Ovary (tissue), 9 donors: ENCODE measurements around the gene TNS1. TPM values are rescaled to one million over a fixed set of nuclear protein-coding genes. Genes with fewer than 3 reads are reported as not detected.

Experiments
- DNase-seq, 5 donors: peaks; one replicate each; pipeline ENCODE4 v3.0.0-alpha.2; 2019 to 2020
- H3K27ac ChIP-seq, 2 donors: fragments of 200-600 bp; one replicate each; pipeline versions ENCODE4 v1.5.1 to v1.8.0; 2019 to 2022
- H3K27me3 ChIP-seq: fragments of 200-600 bp; one replicate; pipeline ENCODE4 v1.8.0; 2022
- H3K36me3 ChIP-seq: fragments of 200-600 bp; sonication (generic); one replicate; pipeline ENCODE4 v1.5.1; 2019
- H3K4me1 ChIP-seq: one replicate; pipeline ENCODE4 v1.8.1; 2013; ENCODE audit warnings: mild to moderate bottlenecking, moderate library complexity; ENCODE audit not compliant: insufficient read depth
- H3K4me3 ChIP-seq: fragments of 200-600 bp; sonication (generic); one replicate; pipeline ENCODE4 v1.5.1; 2017
- H3K9me3 ChIP-seq, 2 donors: fragments of 200-600 bp in 1 of 2; sonication (generic) in 1 of 2; one replicate each; pipeline versions ENCODE4 v1.5.1 to v1.8.1; 2013 to 2019; ENCODE audit warnings: mild to moderate bottlenecking in 1 of 2, moderate library complexity in 1 of 2
- CTCF ChIP-seq, 3 donors: fragments of 450-650 bp in 2 of 3; fragments of 200-600 bp in 1 of 3; IDR thresholded peaks; one replicate each; pipeline versions ENCODE4 v1.5.1 to v1.8.0; 2016 to 2022; ENCODE audit warnings: antibody characterized with exemption in 3 of 3, mild to moderate bottlenecking in 1 of 3
- EP300 ChIP-seq: sonication (generic); formaldehyde crosslinking; IDR thresholded peaks from one replicate; pipeline ENCODE4 v1.6.1; 2017; ENCODE audit warnings: antibody characterized with exemption
- POLR2A ChIP-seq: fragments of 450-650 bp; IDR thresholded peaks from one replicate; pipeline ENCODE4 v1.6.1; 2017; ENCODE audit warnings: antibody characterized with exemption, mild to moderate bottlenecking, moderate library complexity
- WGBS, 3 donors: extraction: QIAGEN DNeasy Blood & Tissue Kit in 1 of 3; methylation state at CpG; one replicate each; pipeline versions ENCODE4 v1.1.5 to v1.1.7; 2013 to 2017; 5-methylcytosine and 5-hydroxymethylcytosine counted together
- intact Hi-C, 4 donors: fragments of 100-400 bp; cut with DNase I; formaldehyde crosslinking; loops; one replicate each; pipeline versions ENCODE4 v1.11.0 to v1.15.1; 2022 to 2023
- polyA plus RNA-seq, 2 donors: library from polyadenylated mRNA; stranded (reverse); fragments of 200-250 nt in 1 of 2; fragments of 350-450 nt in 1 of 2; fragmentation: Illumina TruSeq in 1 of 2; extraction: RNeasy Lipid Tissue Mini Kit (QIAGEN cat#74804) in 1 of 2; gene quantifications; one replicate each; pipeline ENCODE4 v1.2.3, GENCODE V29; 2013 to 2014
- total RNA-seq, 7 donors: library from RNA; depleted of rRNA in 2 of 7; stranded (reverse); fragments of >200 nt in 2 of 7; fragmentation: NEBNext Ultra II Directional in 3 of 7; extraction: Animal tissue kit (Norgen Biotek cat#: 25700) in 3 of 7; gene quantifications; one replicate each; pipeline versions ENCODE4 v1.1.0 to v1.2.4, GENCODE V29; 2016 to 2023
- donor health status: DM: no; HTN: no; CAD: no; lungs with moderate emphysema.
- donor health status: DM: no; HTN: no; CAD: no.
- donor health status: Bipolar disorder and iron deficiency.
- donor health status: DM: yes; HTN: yes; CAD: no.
- donor health status: DM: no; HTN: no; CAD: no.
- donor health status: DM: yes; HTN: yes; CAD: no.

The TNS1 gene
- total and polyA plus RNA-seq, 9 donors, result 140 to 568 (median 356) TPM

- Histone ChIP-seq H3K4me1 (peaks cover 64% of the 10 kb centered on the region), H3K36me3 (no peaks in the 10 kb centered on the region), H3K4me3 (no peak overlapping the region), H3K27me3 (no peaks in the 10 kb centered on the region), H3K27ac (peak overlapping the region; percentile 52 to 83), H3K9me3 (no peaks in the 10 kb centered on the region)
- intact Hi-C loops, result no loop called here
- TF ChIP-seq POLR2A (no peak), CTCF (IDR thresholded peaks at IDR 0.05) (no peak), EP300 (no peak)
- DNase-seq, result no peak
- WGBS, 3 donors, result 83 to 87% (median 86%) methylated on average over 8 of the region's 8 CpGs
Observed at GRCh38 chr2:217919204-217919603, 83.6 kb downstream of the TNS1 start.

GRCh38 chr2:217918308-217919024 is 84.3 kb downstream of the TNS1 start:
- TF ChIP-seq POLR2A (no peak), CTCF (IDR thresholded peaks at IDR 0.05) (peak in 2 of 3 donors; percentile 25 to 41), EP300 (no peak)
- WGBS, 3 donors, result 18 to 25% (median 18%) methylated on average over 19 to 20 of the region's 20 CpGs
- Histone ChIP-seq H3K4me3 (no peak overlapping the region), H3K9me3 (no peaks in the 10 kb centered on the region), H3K4me1 (peaks cover 65% of the 10 kb centered on the region), H3K27ac (peak overlapping the region; percentile 5 to 83), H3K36me3 (no peaks in the 10 kb centered on the region), H3K27me3 (no peaks in the 10 kb centered on the region)
- DNase-seq, result peak in 4 of 5 donors; percentile 63 to 90 (median 76)
- intact Hi-C loops, result no loop called here

DNA sequence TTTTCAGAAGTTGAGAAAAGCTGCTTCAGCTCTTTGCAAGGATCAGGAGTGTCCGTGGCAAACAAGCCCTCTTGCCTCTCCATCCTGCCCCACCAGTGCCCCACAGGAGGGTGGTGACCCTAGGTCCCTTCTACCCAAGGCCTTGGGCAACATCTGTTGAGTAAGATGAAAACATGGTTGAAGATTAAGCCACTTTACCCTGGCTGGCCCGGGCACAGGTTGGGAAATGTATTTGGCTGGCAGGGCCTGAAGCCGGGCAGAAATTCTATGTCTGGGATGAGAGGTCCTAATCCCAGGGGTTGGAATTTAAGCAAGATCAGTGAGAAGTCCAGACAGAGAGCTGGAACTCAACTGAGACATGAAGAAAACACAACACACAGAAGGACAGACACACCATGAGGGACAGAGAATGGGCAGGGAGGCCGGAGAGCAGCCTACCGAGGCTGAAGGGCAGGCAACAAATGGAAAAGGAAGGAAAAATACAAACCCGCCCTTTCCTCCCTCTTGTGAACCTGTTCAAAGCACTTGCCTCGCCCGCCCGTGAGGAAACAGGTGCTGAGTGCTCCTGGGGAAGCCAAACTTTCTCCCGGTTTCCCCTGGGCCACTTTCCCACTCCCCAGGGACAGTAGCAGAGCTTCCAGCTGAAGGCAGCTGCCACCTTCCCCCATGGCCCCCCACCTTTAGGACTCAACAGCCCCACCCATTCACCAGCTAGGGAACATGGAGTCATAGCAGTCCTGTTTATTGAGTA is 86.1 kb downstream of the TNS1 start:
- H3K4me3 ChIP-seq, result no peak overlapping the region
- intact Hi-C loops, result no loop called here
- WGBS, 3 donors, result 66 to 70% (median 69%) methylated on average over 10 of the region's 10 CpGs
- TF ChIP-seq EP300, result no peak
- no peak for TF ChIP-seq POLR2A
- no peak for TF ChIP-seq CTCF (IDR thresholded peaks at IDR 0.05)
- H3K4me1 ChIP-seq, result peaks cover 70% of the 10 kb centered on the region
- DNase-seq, result peak in 1 of 5 donors; percentile 28
- H3K9me3 ChIP-seq, result no peaks in the 10 kb centered on the region
- H3K27ac ChIP-seq, result peak overlapping the region in 1 of 2 donors; percentile 50
- no peaks in the 10 kb centered on the region for H3K36me3 ChIP-seq
- H3K27me3 ChIP-seq, result no peaks in the 10 kb centered on the region

DNA sequence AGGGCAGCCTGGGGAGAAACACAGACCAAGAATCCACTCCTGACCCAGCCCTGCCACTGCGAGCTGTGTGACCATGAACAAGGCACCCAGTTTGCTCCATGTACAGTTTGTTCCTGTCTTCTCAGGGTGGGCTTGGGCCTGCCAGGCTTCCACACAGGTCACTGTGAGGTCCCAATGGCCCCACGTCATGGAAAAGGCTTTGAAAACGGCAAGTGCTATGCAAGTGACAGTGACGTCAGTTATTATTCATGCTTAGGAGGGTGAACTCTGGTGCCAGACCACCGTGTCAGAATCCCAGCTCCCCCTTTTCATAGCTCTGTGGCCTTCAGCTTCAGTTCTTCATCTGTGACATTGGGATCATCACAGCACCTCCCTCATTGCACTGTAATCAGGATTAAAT is 87.1 kb downstream of the TNS1 start:
- H3K27me3 ChIP-seq, result no peaks in the 10 kb centered on the region
- H3K4me3 ChIP-seq, result no peak overlapping the region
- no peaks in the 10 kb centered on the region for H3K9me3 ChIP-seq
- WGBS, 3 donors, result 63 to 81% (median 74%) methylated on average over 5 of the region's 5 CpGs
- no peak for TF ChIP-seq CTCF (IDR thresholded peaks at IDR 0.05)
- peak; percentile 56 for TF ChIP-seq EP300
- H3K36me3 ChIP-seq, result no peaks in the 10 kb centered on the region
- peak in 1 of 5 donors; percentile 30 for DNase-seq
- H3K4me1 ChIP-seq, result peaks cover 73% of the 10 kb centered on the region
- intact Hi-C loops, result no loop called here
- peak overlapping the region in 1 of 2 donors; percentile 24 for H3K27ac ChIP-seq
